GM23338 (cell line): ENCODE data around the gene BTBD9. TPM values are rescaled to one million over a fixed set of nuclear protein-coding genes. Genes with fewer than 3 reads are reported as not detected.

Source experiments
- ATAC-seq: fragments of 200-7000 bp; cut with Tn5 transposase; 3 replicates; pipeline ENCODE4 v1.9.1; 2020
- DNase-seq: peaks from one replicate; pipeline ENCODE4 v3.0.0-alpha.2; 2015; ENCODE audit warnings: low spot score
- H2AFZ ChIP-seq: fragments of 200-600 bp; sonication (generic); 2 replicates; pipeline ENCODE4 v1.8.0; 2016; ENCODE audit warnings: antibody characterized with exemption, mild to moderate bottlenecking, moderate library complexity
- H3F3A ChIP-seq: fragments of 200-600 bp; sonication (generic); replicated peaks from 2 replicates; pipeline ENCODE4 v1.8.0; 2017; ENCODE audit warnings: antibody characterized with exemption, mixed run types, low read depth
- H3K27ac ChIP-seq: fragments of 200-600 bp; sonication (generic); 2 replicates; pipeline ENCODE4 v1.6.1; 2016; ENCODE audit warnings: low read depth
- H3K27me3 ChIP-seq: fragments of 200-600 bp; sonication (generic); 2 replicates; pipeline ENCODE4 v1.8.0; 2016; ENCODE audit warnings: mild to moderate bottlenecking, mixed run types, moderate library complexity; ENCODE audit not compliant: insufficient read depth
- H3K36me3 ChIP-seq: fragments of 200-600 bp; sonication (generic); 2 replicates; pipeline ENCODE4 v1.8.0; 2016; ENCODE audit warnings: mild to moderate bottlenecking; ENCODE audit not compliant: insufficient read depth
- H3K4me1 ChIP-seq: fragments of 200-600 bp; sonication (generic); 2 replicates; pipeline ENCODE4 v1.8.0; 2016; ENCODE audit warnings: mild to moderate bottlenecking, moderate library complexity; ENCODE audit not compliant: insufficient read depth
- H3K4me2 ChIP-seq: fragments of 200-600 bp; sonication (generic); 2 replicates; pipeline ENCODE4 v1.7.1; 2017; ENCODE audit warnings: mixed run types
- H3K4me3 ChIP-seq: fragments of 200-600 bp; sonication (generic); 2 replicates; pipeline ENCODE4 v1.6.1; 2016; ENCODE audit warnings: mixed run types
- H3K79me2 ChIP-seq: fragments of 200-600 bp; sonication (generic); replicated peaks from 2 replicates; pipeline ENCODE4 v1.8.0; 2017; ENCODE audit warnings: mild to moderate bottlenecking; ENCODE audit not compliant: insufficient read depth
- H3K9me2 ChIP-seq: fragments of 200-600 bp; sonication (generic); 2 replicates; pipeline ENCODE4 v1.8.0; 2017; ENCODE audit not compliant: insufficient read depth
- H4K20me1 ChIP-seq: fragments of 200-600 bp; sonication (generic); replicated peaks from 2 replicates; pipeline ENCODE4 v1.8.0; 2017; ENCODE audit warnings: mild to moderate bottlenecking; ENCODE audit not compliant: insufficient read depth
- H3K27ac Mint-ChIP-seq: 2 replicates; pipeline ENCODE4 v1.8.0; 2020; ENCODE audit warnings: inconsistent platforms, mild to moderate bottlenecking, moderate library complexity, mixed read lengths
- H3K27me3 Mint-ChIP-seq: 3 replicates; pipeline ENCODE4 v1.8.0; 2022; ENCODE audit warnings: low read depth, mild to moderate bottlenecking, moderate library complexity, mixed read lengths, inconsistent platforms; ENCODE audit not compliant: insufficient read depth, poor library complexity
- H3K36me3 Mint-ChIP-seq: 3 replicates; pipeline ENCODE4 v1.8.0; 2021; ENCODE audit warnings: low read depth, mild to moderate bottlenecking, inconsistent platforms, moderate library complexity, mixed read lengths
- H3K4me1 Mint-ChIP-seq: 3 replicates; pipeline ENCODE4 v1.8.0; 2020; ENCODE audit warnings: mild to moderate bottlenecking, inconsistent platforms, mixed read lengths
- H3K4me3 Mint-ChIP-seq: 3 replicates; pipeline ENCODE4 v1.8.0; 2021; ENCODE audit warnings: moderate library complexity, mild to moderate bottlenecking, inconsistent platforms, mixed read lengths
- H3K9me3 Mint-ChIP-seq: 3 replicates; pipeline ENCODE4 v1.8.0; 2020; ENCODE audit warnings: moderate library complexity, mild to moderate bottlenecking, inconsistent platforms, mixed read lengths
- CREB1 ChIP-seq: fragments of 250-450 bp; sonication (Bioruptor Pico); IDR thresholded peaks from 2 replicates; pipeline ENCODE4 v1.5.0; 2020; ENCODE audit warnings: low read depth, mild to moderate bottlenecking, moderate library complexity
- ETS1 ChIP-seq: IDR thresholded peaks from 2 replicates; pipeline ENCODE4 v1.6.1; 2016; ENCODE audit warnings: antibody characterized with exemption
- EZH2 ChIP-seq: fragments of 200-600 bp; sonication (generic); IDR thresholded peaks from one replicate; pipeline ENCODE4 v1.8.0; 2017; ENCODE audit warnings: antibody characterized with exemption, mild to moderate bottlenecking, low read depth; ENCODE audit not compliant: unreplicated experiment
- EZH2phosphoT487 ChIP-seq: fragments of 200-600 bp; sonication (generic); IDR thresholded peaks from one replicate; pipeline ENCODE4 v1.8.1; 2018; ENCODE audit warnings: antibody characterized with exemption; ENCODE audit not compliant: unreplicated experiment
- JUNB ChIP-seq: IDR thresholded peaks from one replicate; pipeline ENCODE4 v1.6.1; 2016; ENCODE audit warnings: antibody characterized with exemption; ENCODE audit not compliant: unreplicated experiment
- NANOG ChIP-seq: IDR thresholded peaks from 2 replicates; pipeline ENCODE4 v1.6.1; 2016; ENCODE audit warnings: antibody characterized with exemption, borderline replicate concordance
- POLR2AphosphoS5 ChIP-seq: IDR thresholded peaks from 2 replicates; pipeline ENCODE4 v1.6.1; 2016; ENCODE audit warnings: antibody characterized with exemption, low read depth
- REST ChIP-seq: IDR thresholded peaks from one replicate; pipeline ENCODE4 v1.6.1; 2018; ENCODE audit warnings: antibody characterized with exemption; ENCODE audit not compliant: unreplicated experiment
- STAT1 ChIP-seq: IDR thresholded peaks from one replicate; pipeline ENCODE4 v1.6.1; 2016; ENCODE audit warnings: antibody characterized with exemption; ENCODE audit not compliant: unreplicated experiment
- ZNF114 ChIP-seq: fragments of 250-450 bp; sonication (Bioruptor Pico); IDR thresholded peaks from 2 replicates; pipeline ENCODE4 v1.5.0; 2020; ENCODE audit warnings: mild to moderate bottlenecking, moderate library complexity
- ZNF331 ChIP-seq: fragments of 250-450 bp; sonication (Bioruptor Pico); IDR thresholded peaks from 2 replicates; pipeline ENCODE4 v1.5.0; 2020; ENCODE audit warnings: low read depth, mild to moderate bottlenecking, moderate library complexity
- ZNF462 ChIP-seq: fragments of 250-450 bp; sonication (Bioruptor Pico); IDR thresholded peaks from 2 replicates; pipeline ENCODE4 v1.5.0; 2020; ENCODE audit warnings: mild to moderate bottlenecking, moderate library complexity
- polyA plus RNA-seq: library from polyadenylated mRNA; unstranded; fragments of >200 nt; fragmentation: Nextera tagmentation; extraction: Ambion mirVana; gene quantifications from 2 replicates; pipeline ENCODE4 v1.2.1, GENCODE V29; 2016
- total RNA-seq: library from RNA; depleted of rRNA; stranded (reverse); fragments of >200 nt; shearing (Covaris generic); gene quantifications from 2 replicates; pipeline ENCODE4 v1.2.3, GENCODE V29; 2014
- TF ChIP-seq, protein P1 (sequence below), 2 experiments: fragments of 200-600 bp in 1 of 2; sonication (generic) in 1 of 2; conservative IDR thresholded peaks; 2 replicates each; pipeline versions ENCODE4 v1.5.1 to v1.6.1; 2016 to 2017; ENCODE audit warnings: antibody characterized with exemption in 2 of 2, low read depth in 2 of 2, mild to moderate bottlenecking in 2 of 2, moderate library complexity in 1 of 2

Gene BTBD9
- total and polyA plus RNA-seq, 2 experiments from 2014 or later: 4.2 to 5.3 TPM

DNA sequence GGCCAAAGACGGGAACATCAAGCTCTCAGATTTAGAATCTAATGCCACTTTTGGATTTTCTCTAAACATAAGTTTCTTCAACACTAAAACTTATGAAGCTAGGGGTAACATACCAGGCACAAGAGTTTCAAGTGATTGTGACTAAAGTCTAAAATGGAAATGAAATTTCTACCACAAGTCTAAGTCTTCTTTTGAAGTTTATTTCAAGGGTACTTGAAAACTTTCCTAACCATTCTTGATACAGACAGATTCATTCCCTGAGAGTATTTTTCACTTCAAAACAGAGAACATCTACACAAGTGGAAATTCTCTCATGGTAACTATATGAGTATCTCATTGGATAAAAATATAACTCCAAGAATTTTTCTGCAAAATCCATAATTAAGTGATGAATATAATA, 56.2 kb downstream of the BTBD9 start:
- Histone ChIP-seq H3K4me2 (no peak overlapping the region), H3K27me3 (no peaks in the 10 kb centered on the region), H3K79me2 (no peaks in the 10 kb centered on the region), H3K9me2 (no peaks in the 10 kb centered on the region), H3K36me3 (no peaks in the 10 kb centered on the region), H3K4me1 (no peaks in the 10 kb centered on the region), H3F3A (no peaks in the 10 kb centered on the region), H2AFZ (no peak overlapping the region), H3K27ac (no peak overlapping the region), H4K20me1 (no peaks in the 10 kb centered on the region), H3K4me3 (no peak overlapping the region)
- DNase-seq (no peak), ATAC-seq (no peak)
- Mint-ChIP-seq H3K4me1 (no peaks in the 10 kb centered on the region), H3K27me3 (peaks cover 1% of the 10 kb centered on the region), H3K27ac (no peak overlapping the region), H3K9me3 (no peaks in the 10 kb centered on the region), H3K36me3 (no peaks in the 10 kb centered on the region), H3K4me3 (no peak overlapping the region)
- TF ChIP-seq EZH2phosphoT487 (no peak), ZNF114 (CRISPR knock-in tag) (no peak), JUNB (no peak), CREB1 (CRISPR knock-in tag) (no peak), REST (no peak), ZNF331 (CRISPR knock-in tag) (no peak), EZH2 (no peak), ZNF462 (CRISPR knock-in tag) (no peak), POLR2AphosphoS5 (no peak), ETS1 (no peak), STAT1 (no peak), NANOG (no peak)
- TF ChIP-seq, protein P1, sequence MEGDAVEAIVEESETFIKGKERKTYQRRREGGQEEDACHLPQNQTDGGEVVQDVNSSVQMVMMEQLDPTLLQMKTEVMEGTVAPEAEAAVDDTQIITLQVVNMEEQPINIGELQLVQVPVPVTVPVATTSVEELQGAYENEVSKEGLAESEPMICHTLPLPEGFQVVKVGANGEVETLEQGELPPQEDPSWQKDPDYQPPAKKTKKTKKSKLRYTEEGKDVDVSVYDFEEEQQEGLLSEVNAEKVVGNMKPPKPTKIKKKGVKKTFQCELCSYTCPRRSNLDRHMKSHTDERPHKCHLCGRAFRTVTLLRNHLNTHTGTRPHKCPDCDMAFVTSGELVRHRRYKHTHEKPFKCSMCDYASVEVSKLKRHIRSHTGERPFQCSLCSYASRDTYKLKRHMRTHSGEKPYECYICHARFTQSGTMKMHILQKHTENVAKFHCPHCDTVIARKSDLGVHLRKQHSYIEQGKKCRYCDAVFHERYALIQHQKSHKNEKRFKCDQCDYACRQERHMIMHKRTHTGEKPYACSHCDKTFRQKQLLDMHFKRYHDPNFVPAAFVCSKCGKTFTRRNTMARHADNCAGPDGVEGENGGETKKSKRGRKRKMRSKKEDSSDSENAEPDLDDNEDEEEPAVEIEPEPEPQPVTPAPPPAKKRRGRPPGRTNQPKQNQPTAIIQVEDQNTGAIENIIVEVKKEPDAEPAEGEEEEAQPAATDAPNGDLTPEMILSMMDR (conservative IDR thresholded peaks at IDR 0.05; ENCODE audit: low read depth in 2 of 2): no peak
